Esophagus muscularis mucosa (tissue), 4 donors: Measurements from ENCODE around the gene TTC12. TPM values are rescaled to one million over a fixed set of nuclear protein-coding genes. Genes with fewer than 3 reads are reported as not detected.

ENCODE experiments used
- DNase-seq: peaks from one replicate; pipeline ENCODE4 v3.0.0-alpha.2; 2017; ENCODE audit errors: extremely low spot score
- H3K27ac ChIP-seq, 4 donors: fragments of 200-600 bp; sonication (generic); replicated peaks in 1 of 4; 1 replicate in 3 of 4; 2 replicates in 1 of 4; pipeline ENCODE4 v1.5.1; 2016 to 2019; ENCODE audit warnings: mild to moderate bottlenecking in 1 of 4
- H3K27me3 ChIP-seq, 4 donors: fragments of 200-600 bp; sonication (generic); one replicate each; pipeline versions ENCODE4 v1.5.1 to v1.6.0; 2016 to 2019
- H3K36me3 ChIP-seq, 4 donors: fragments of 200-600 bp; sonication (generic); one replicate each; pipeline ENCODE4 v1.5.1; 2016 to 2019
- H3K4me1 ChIP-seq, 4 donors: fragments of 200-600 bp; sonication (generic); one replicate each; pipeline ENCODE4 v1.5.1; 2016 to 2019
- H3K4me3 ChIP-seq, 4 donors: fragments of 200-600 bp; sonication (generic); 1 replicate in 2 of 4; 2 replicates in 2 of 4; pipeline ENCODE4 v1.5.1; 2016 to 2019; ENCODE audit warnings: mild to moderate bottlenecking in 4 of 4, moderate library complexity in 1 of 4
- H3K9me3 ChIP-seq, 4 donors: fragments of 200-600 bp; sonication (generic); 1 replicate in 3 of 4; 2 replicates in 1 of 4; pipeline ENCODE4 v1.5.1; 2016 to 2019
- EP300 ChIP-seq: sonication (generic); formaldehyde crosslinking; IDR thresholded peaks from one replicate; pipeline ENCODE4 v1.6.1; 2017; ENCODE audit warnings: antibody characterized with exemption
- POLR2A ChIP-seq: fragments of 450-650 bp; IDR thresholded peaks from one replicate; pipeline ENCODE4 v1.6.1; 2017; ENCODE audit warnings: antibody characterized with exemption, moderate library complexity, mild to moderate bottlenecking, low read depth
- POLR2AphosphoS5 ChIP-seq, 2 donors: sonication (generic); formaldehyde crosslinking; IDR thresholded peaks; one replicate each; pipeline ENCODE4 v1.6.1; 2017; ENCODE audit warnings: antibody characterized with exemption in 2 of 2
- WGBS: methylation state at CpG from one replicate; pipeline ENCODE4 v1.1.5; 2018; 5-methylcytosine and 5-hydroxymethylcytosine counted together
- intact Hi-C: fragments of 100-400 bp; cut with DNase I; formaldehyde crosslinking; loops from one replicate; pipeline ENCODE4 v1.15.1; 2023
- total RNA-seq, 4 donors: library from RNA; depleted of rRNA; stranded (reverse); fragments of >200 nt; gene quantifications; one replicate each; pipeline versions ENCODE4 v1.1.0 to v1.2.1, GENCODE V29; 2016
- TF ChIP-seq, protein P1 (sequence below), 3 experiments: fragments of 200-600 bp in 2 of 3; fragments of 450-650 bp in 1 of 3; sonication (generic) in 2 of 3; IDR thresholded peaks; one replicate each; pipeline ENCODE4 v1.5.1; 2017 to 2019; ENCODE audit warnings: antibody characterized with exemption in 3 of 3, mild to moderate bottlenecking in 2 of 3, moderate library complexity in 1 of 3

Gene TTC12
- total RNA-seq, 4 donors from 2014 or later = 10.4 to 16.2 (median 13.3) TPM

- H3K4me1 ChIP-seq = no peaks in the 10 kb centered on the region
- 81% methylated on average over 5 of the region's 5 CpGs for WGBS
- H3K9me3 ChIP-seq = no peaks in the 10 kb centered on the region
- H3K36me3 ChIP-seq = peaks cover 29 to 91% (median 71%) of the 10 kb centered on the region in 4 donors
- H3K4me3 ChIP-seq = no peak overlapping the region
- no peaks in the 10 kb centered on the region for H3K27me3 ChIP-seq
- no peak for DNase-seq
- no peak overlapping the region for H3K27ac ChIP-seq
- intact Hi-C loops = no loop called here
- no peak for TF ChIP-seq POLR2AphosphoS5 (IDR thresholded peaks at IDR 0.05)
- TF ChIP-seq POLR2A = no peak
- no peak for TF ChIP-seq EP300
- TF ChIP-seq, protein P1, sequence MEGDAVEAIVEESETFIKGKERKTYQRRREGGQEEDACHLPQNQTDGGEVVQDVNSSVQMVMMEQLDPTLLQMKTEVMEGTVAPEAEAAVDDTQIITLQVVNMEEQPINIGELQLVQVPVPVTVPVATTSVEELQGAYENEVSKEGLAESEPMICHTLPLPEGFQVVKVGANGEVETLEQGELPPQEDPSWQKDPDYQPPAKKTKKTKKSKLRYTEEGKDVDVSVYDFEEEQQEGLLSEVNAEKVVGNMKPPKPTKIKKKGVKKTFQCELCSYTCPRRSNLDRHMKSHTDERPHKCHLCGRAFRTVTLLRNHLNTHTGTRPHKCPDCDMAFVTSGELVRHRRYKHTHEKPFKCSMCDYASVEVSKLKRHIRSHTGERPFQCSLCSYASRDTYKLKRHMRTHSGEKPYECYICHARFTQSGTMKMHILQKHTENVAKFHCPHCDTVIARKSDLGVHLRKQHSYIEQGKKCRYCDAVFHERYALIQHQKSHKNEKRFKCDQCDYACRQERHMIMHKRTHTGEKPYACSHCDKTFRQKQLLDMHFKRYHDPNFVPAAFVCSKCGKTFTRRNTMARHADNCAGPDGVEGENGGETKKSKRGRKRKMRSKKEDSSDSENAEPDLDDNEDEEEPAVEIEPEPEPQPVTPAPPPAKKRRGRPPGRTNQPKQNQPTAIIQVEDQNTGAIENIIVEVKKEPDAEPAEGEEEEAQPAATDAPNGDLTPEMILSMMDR (IDR thresholded peaks at IDR 0.05) = no peak
These were observed 51.5 kb downstream of the TTC12 start for GRCh38 chr11:113365895-113366294.

- WGBS = 100% methylated on average over 1 of the region's 3 CpGs
- intact Hi-C loops = no loop called here
- Histone ChIP-seq H3K4me3 (no peak overlapping the region), H3K36me3 (peaks cover 15 to 55% (median 41%) of the 10 kb centered on the region in 4 donors), H3K27me3 (no peaks in the 10 kb centered on the region), H3K9me3 (no peaks in the 10 kb centered on the region), H3K4me1 (no peaks in the 10 kb centered on the region), H3K27ac (no peak overlapping the region)
- DNase-seq = no peak
- no peak for TF ChIP-seq POLR2A
- TF ChIP-seq POLR2AphosphoS5 (IDR thresholded peaks at IDR 0.05) = no peak
- TF ChIP-seq, protein P1 (IDR thresholded peaks at IDR 0.05) = no peak
- TF ChIP-seq EP300 = no peak
These were observed 55.0 kb downstream of the TTC12 start for GRCh38 chr11:113369411-113369810.

GRCh38 chr11:113370634-113371033 lies 56.3 kb downstream of the TTC12 start:
- 90% methylated on average over 5 of the region's 5 CpGs for WGBS
- TF ChIP-seq POLR2A (no peak), POLR2AphosphoS5 (IDR thresholded peaks at IDR 0.05) (no peak)
- Histone ChIP-seq H3K27ac (no peak overlapping the region), H3K36me3 (peaks cover 6 to 43% (median 29%) of the 10 kb centered on the region in 4 donors), H3K4me3 (no peak overlapping the region), H3K9me3 (no peaks in the 10 kb centered on the region), H3K4me1 (no peaks in the 10 kb centered on the region), H3K27me3 (no peaks in the 10 kb centered on the region)
- DNase-seq = no peak
- intact Hi-C loops = no loop called here

DNA sequence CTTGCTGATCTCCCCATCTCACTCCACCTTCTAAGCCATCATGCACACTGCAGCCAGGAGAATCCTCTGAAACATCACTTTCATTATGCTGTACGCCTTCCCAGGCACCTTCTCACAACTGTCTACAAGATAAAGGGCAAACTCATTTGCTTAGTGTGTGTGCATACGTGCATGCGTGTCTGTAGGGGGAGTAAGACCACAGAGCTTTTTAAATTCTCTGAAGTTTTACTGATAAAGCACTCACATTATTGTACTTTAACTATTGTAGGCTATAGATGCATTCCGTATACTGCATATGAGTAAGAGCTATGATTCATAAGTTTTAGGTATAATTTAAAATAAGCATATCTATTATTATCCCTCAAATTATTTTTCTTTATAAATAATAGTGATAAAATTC lies 57.9 kb downstream of the TTC12 start:
- H3K27ac ChIP-seq = no peak overlapping the region
- intact Hi-C loops = no loop called here
- no peak overlapping the region for H3K4me3 ChIP-seq
- H3K27me3 ChIP-seq = no peaks in the 10 kb centered on the region
- TF ChIP-seq POLR2AphosphoS5 (IDR thresholded peaks at IDR 0.05) = no peak
- TF ChIP-seq POLR2A = no peak
- TF ChIP-seq EP300 = no peak
- TF ChIP-seq, protein P1 (IDR thresholded peaks at IDR 0.05) = no peak
- peaks cover 3 to 26% (median 15%) of the 10 kb centered on the region in 4 donors for H3K36me3 ChIP-seq
- no peaks in the 10 kb centered on the region for H3K9me3 ChIP-seq
- peaks cover 0 to under 1% (median under 1%) of the 10 kb centered on the region in 4 donors for H3K4me1 ChIP-seq
- WGBS = 87% methylated on average over 4 of the region's 4 CpGs
- no peak for DNase-seq

- TF ChIP-seq, protein P1 (IDR thresholded peaks at IDR 0.05) = no peak
- TF ChIP-seq EP300 = no peak
- no peak for TF ChIP-seq POLR2AphosphoS5 (IDR thresholded peaks at IDR 0.05)
- no peak for TF ChIP-seq POLR2A
- no peaks in the 10 kb centered on the region for H3K9me3 ChIP-seq
- no peak overlapping the region for H3K4me3 ChIP-seq
- DNase-seq = no peak
- peaks cover 0 to 10% (median 9%) of the 10 kb centered on the region in 4 donors for H3K4me1 ChIP-seq
- no peaks in the 10 kb centered on the region for H3K27me3 ChIP-seq
- intact Hi-C loops = no loop called here
- WGBS = 81% methylated on average over 3 of the region's 3 CpGs
- no peak overlapping the region for H3K27ac ChIP-seq
- H3K36me3 ChIP-seq = peaks cover 2 to 17% (median 7%) of the 10 kb centered on the region in 4 donors
These were observed 58.9 kb downstream of the TTC12 start for GRCh38 chr11:113373306-113373705.
